ENCODE results near the gene ASB13.
"Not testable (repeated sequence)": the region's sequence is repeated elsewhere in the genome, so short reads cannot be mapped to it uniquely, and the experiment has no call there.

Gene ASB13

GRCh38 chr10:5594271-5595049 lies 71.9 kb downstream of the ASB13 start:
- no peak for DNase-seq (ENCODE audit: low read depth, low spot score)
- peak overlapping the region; percentile 97 for H3K27ac ChIP-seq

DNA sequence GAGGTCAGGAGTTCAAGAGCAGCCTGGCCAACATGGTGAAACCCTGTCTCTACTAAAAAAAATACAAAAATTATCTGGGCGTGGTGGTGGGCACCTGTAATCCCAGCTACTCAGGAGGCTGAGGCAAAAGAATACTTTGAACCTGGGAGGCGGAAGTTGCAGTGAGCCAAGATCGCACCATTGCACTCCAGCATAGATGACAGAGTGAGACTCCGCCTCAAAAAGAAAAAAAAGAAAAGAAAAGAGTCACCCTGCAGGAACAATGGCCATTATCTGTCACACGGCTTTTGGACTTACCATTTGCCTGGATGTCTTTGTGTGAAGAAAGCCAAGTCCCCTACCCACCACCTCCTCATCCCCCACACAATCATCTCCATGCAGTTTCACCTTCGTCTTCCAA lies 73.0 kb downstream of the ASB13 start:
- H3K27ac ChIP-seq; DNase-seq (ENCODE audit: low read depth, low spot score): not testable (repeated sequence)

GRCh38 chr10:5592070-5592469 lies 74.3 kb downstream of the ASB13 start:
- no peak overlapping the region for H3K27ac ChIP-seq
- no peak for DNase-seq (ENCODE audit: low read depth, low spot score)

DNA sequence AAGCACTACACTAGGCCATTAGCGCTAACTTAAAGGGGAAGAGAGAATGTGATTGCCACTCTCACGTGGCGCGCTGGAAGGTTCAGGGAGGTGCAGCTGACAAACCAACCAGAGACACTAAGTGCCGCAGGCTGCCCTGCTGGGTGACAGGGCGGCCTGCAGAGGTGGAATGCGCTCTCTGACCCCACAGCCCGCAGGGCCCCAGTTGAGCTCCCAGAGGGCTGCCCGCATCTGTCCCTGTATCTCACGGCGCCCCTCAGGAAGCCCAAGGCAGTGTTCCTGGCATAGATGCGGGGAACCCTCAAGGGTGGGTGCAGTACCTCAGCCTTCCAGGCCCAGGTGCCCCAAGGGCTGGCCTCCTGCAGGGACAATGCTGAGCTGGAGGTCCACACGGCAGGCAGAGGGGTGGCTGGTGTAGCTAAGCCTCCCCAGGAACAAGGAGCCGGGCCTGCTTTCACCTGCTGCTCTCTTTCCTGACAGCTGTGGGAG lies 75.0 kb downstream of the ASB13 start:
- H3K27ac ChIP-seq = no peak overlapping the region
- DNase-seq (ENCODE audit: low read depth, low spot score) = no peak

- no peak overlapping the region for H3K27ac ChIP-seq
- DNase-seq (ENCODE audit: low read depth, low spot score) = no peak
These were observed 75.6 kb downstream of the ASB13 start for GRCh38 chr10:5590816-5591215.

GRCh38 chr10:5589661-5590511 lies 76.5 kb downstream of the ASB13 start:
- H3K27ac ChIP-seq = no peak overlapping the region
- DNase-seq (ENCODE audit: low read depth, low spot score) = no peak

DNA sequence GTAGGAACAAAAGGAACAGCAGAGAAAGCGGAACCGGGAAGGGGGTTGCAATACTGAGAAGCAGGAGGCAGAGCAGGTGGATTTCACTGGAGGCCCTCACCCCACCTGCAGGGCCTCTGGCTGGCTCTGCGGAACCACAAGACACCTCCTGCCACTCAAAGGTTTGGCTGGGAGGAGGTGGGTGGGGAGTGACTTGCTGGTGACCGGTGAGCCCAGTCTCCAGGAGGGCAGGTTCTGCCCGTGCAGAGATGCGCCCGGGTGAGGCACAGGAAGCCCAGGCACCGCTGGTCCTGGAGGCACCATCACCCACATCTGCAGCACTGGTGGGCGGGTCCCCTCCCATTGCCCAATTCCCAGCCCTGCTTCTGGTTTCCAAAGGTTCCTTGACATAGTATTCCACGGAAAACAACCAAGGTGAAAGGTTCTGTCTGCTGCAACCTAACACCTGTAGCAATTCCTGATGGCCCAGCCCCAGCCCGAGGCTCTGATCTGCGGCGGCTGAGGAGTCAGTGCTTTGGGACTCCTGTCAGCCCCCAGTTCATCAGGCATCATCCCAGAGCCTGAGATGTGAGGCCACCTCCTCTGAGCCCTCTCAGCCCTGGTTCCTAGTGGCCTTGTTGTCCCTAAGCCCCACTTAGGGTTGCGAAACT lies 77.3 kb downstream of the ASB13 start:
- no peak for DNase-seq (ENCODE audit: low read depth, low spot score)

More for the DNA sequence above, 77.3 kb downstream of the ASB13 start:
- no peak overlapping the region for H3K27ac ChIP-seq

Measured in epithelial cell of prostate (primary cell).